Measurements from ENCODE around the gene CCNI. TPM values are rescaled to one million over a fixed set of nuclear protein-coding genes. Genes with fewer than 3 reads are reported as not detected.

The CCNI gene
- total RNA-seq, 1 donor from 2014 or later: 303 TPM

DNA sequence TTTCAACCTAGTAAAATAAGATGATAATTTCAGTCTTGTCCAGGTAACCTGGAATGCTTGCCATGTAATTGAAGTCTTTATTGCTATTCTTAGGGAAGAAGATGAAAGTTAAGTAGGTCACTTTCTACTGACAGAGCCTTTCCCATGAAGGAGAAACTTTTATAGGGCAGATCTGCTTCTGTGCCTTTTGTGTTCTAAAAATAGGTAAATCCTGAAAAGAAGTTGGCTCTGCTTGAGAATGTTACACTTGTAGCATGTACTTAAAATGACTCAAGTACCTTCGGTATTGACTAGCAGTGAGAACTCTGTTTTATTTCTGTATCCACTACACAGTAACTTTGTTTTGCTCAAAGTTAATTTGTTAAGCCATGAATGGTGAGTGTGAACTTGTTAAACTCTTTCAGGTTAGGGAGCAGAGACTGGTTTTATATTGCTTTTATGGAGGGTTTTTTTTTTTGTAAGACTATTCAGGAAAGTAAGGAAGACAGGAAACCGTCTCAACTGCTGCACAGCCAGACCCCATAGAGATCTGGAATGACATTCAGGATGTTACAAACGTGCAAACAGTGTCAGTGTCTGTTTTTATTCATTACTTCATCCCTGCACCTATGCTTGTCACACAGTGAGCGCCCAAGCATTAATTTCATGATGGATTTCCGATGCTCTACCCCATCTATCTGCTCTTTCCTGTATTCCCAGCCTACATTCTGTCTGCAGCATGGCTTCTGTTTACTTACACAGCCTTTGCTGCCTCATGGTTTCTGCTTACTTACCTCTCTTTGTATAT, 73.3 kb downstream of the CCNI start:
- Mint-ChIP-seq H3K4me3 (ENCODE audit: unreplicated experiment) (peak overlapping the region; percentile 49), H3K27ac (ENCODE audit: unreplicated experiment) (peak overlapping the region; percentile 97)

DNA sequence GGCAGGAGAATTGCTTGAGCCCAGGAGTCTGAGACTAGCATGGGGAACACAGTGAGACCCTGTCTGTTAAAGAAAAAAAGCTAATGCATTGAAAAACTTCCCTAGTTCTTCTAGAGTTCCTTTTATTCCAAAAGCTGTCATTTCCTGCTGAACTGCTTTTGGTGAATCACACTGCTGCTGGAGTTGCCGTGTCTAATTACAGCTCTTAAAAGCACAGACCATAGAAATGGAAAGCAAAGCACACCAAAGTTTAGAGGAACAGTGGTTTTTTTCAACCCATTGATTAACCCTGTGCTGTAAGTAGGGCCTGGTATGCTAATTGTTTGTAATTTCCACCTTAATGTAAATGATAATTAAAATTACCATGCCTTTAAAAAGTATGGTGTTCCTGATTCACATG, 73.9 kb downstream of the CCNI start:
- no peak for DNase-seq (ENCODE audit: low spot score)
- H3K4me3 Mint-ChIP-seq (ENCODE audit: unreplicated experiment): no peak overlapping the region
- no peaks in the 10 kb centered on the region for H3K27me3 Mint-ChIP-seq (ENCODE audit: unreplicated experiment)
- TF ChIP-seq CTCF (IDR thresholded peaks at IDR 0.05; ENCODE audit: unreplicated experiment): no peak
- H3K9me3 Mint-ChIP-seq (ENCODE audit: unreplicated experiment): no peaks in the 10 kb centered on the region
- H3K36me3 Mint-ChIP-seq (ENCODE audit: low read depth, unreplicated experiment): peaks cover 63% of the 10 kb centered on the region
- peak overlapping the region; percentile 97 for H3K27ac Mint-ChIP-seq (ENCODE audit: unreplicated experiment)
- H3K4me1 Mint-ChIP-seq (ENCODE audit: unreplicated experiment): peaks cover 89% of the 10 kb centered on the region

More for the DNA sequence above, 73.3 kb downstream of the CCNI start:
- H3K27me3 Mint-ChIP-seq (ENCODE audit: unreplicated experiment): no peaks in the 10 kb centered on the region
- no peak for DNase-seq (ENCODE audit: low spot score)
- H3K9me3 Mint-ChIP-seq (ENCODE audit: unreplicated experiment): no peaks in the 10 kb centered on the region
- TF ChIP-seq CTCF (IDR thresholded peaks at IDR 0.05; ENCODE audit: unreplicated experiment): no peak
- peaks cover 89% of the 10 kb centered on the region for H3K4me1 Mint-ChIP-seq (ENCODE audit: unreplicated experiment)
- H3K36me3 Mint-ChIP-seq (ENCODE audit: low read depth, unreplicated experiment): peaks cover 63% of the 10 kb centered on the region

DNA sequence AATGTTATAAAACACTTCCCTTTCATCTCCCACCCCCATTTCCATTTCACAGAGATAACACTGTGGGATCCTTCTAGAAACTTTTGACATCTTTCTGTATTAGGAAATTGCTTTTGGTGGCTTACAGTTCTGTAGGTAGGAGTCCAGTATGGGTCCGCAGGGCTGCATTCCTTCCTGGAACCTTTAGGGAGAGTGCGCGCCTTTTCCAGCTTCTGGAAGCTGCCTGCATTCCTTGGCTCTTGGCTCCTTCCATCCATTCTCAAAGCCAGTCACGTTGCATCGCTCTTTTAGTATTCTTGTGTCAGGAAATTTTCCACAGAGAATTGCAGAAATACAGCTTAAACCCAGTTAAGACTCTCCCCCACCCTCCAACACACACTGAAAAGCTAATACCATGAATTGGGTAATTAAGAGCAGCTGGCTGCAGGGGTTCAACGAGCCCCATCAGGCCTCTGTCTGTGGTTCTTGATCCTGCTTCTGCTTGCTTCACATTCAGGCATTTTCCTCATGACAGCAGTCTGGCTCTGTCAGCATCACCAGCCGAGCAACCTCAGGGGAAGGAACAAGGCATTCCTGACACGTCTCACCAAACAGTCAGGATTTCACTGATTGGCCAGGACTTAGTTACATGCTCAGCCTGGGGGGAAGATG, 77.4 kb downstream of the CCNI start:
- DNase-seq (ENCODE audit: low spot score): no peak
- no peaks in the 10 kb centered on the region for H3K27me3 Mint-ChIP-seq (ENCODE audit: unreplicated experiment)
- H3K4me3 Mint-ChIP-seq (ENCODE audit: unreplicated experiment): peak overlapping the region; percentile 81
- no peak for TF ChIP-seq CTCF (IDR thresholded peaks at IDR 0.05; ENCODE audit: unreplicated experiment)
- H3K36me3 Mint-ChIP-seq (ENCODE audit: low read depth, unreplicated experiment): peaks cover 41% of the 10 kb centered on the region
- H3K9me3 Mint-ChIP-seq (ENCODE audit: unreplicated experiment): no peaks in the 10 kb centered on the region
- H3K4me1 Mint-ChIP-seq (ENCODE audit: unreplicated experiment): peaks cover 74% of the 10 kb centered on the region
- peak overlapping the region; percentile 91 for H3K27ac Mint-ChIP-seq (ENCODE audit: unreplicated experiment)

- H3K36me3 Mint-ChIP-seq (ENCODE audit: low read depth, unreplicated experiment): peaks cover 40% of the 10 kb centered on the region
- H3K27ac Mint-ChIP-seq (ENCODE audit: unreplicated experiment): peak overlapping the region; percentile 52
Observed at GRCh38 chr4:76997532-76997931, 78.3 kb downstream of the CCNI start.

More at GRCh38 chr4:76997532-76997931, 78.3 kb downstream of the CCNI start:
- DNase-seq (ENCODE audit: low spot score): no peak
- H3K9me3 Mint-ChIP-seq (ENCODE audit: unreplicated experiment): no peaks in the 10 kb centered on the region
- no peak for TF ChIP-seq CTCF (IDR thresholded peaks at IDR 0.05; ENCODE audit: unreplicated experiment)
- H3K4me3 Mint-ChIP-seq (ENCODE audit: unreplicated experiment): no peak overlapping the region
- H3K27me3 Mint-ChIP-seq (ENCODE audit: unreplicated experiment): peaks cover 4% of the 10 kb centered on the region
- H3K4me1 Mint-ChIP-seq (ENCODE audit: unreplicated experiment): peaks cover 72% of the 10 kb centered on the region

Other genes with a start within 250 kb of the CCNI start
- 5.0 TPM for gene SOWAHB, start 177.8 kb downstream of the CCNI start, total RNA-seq (ENCODE audit: unreplicated experiment)
- gene SEPTIN11, start 126.2 kb downstream of the CCNI start, total RNA-seq (ENCODE audit: unreplicated experiment): 331 TPM
- 67.0 TPM for gene CCNG2, start 81.2 kb upstream of the CCNI start, total RNA-seq (ENCODE audit: unreplicated experiment)